Ascending aorta (tissue), 2 donors: ENCODE data around the gene NKX6-1. TPM values are rescaled to one million over a fixed set of nuclear protein-coding genes. Genes with fewer than 3 reads are reported as not detected.

ENCODE experiments used
- DNase-seq, 2 donors: peaks; one replicate each; pipeline ENCODE4 v3.0.0-alpha.2; 2019; ENCODE audit warnings: low spot score in 2 of 2
- H3K27ac ChIP-seq, 2 donors: fragments of 200-600 bp; sonication (generic); one replicate each; pipeline ENCODE4 v1.5.1; 2016 to 2017; ENCODE audit warnings: mild to moderate bottlenecking in 1 of 2
- H3K27me3 ChIP-seq: fragments of 200-600 bp; sonication (generic); one replicate; pipeline ENCODE4 v1.5.1; 2017
- H3K36me3 ChIP-seq, 2 donors: fragments of 200-600 bp; sonication (generic); one replicate each; pipeline ENCODE4 v1.5.1; 2016
- H3K4me1 ChIP-seq, 2 donors: fragments of 200-600 bp; sonication (generic); one replicate each; pipeline ENCODE4 v1.5.1; 2016 to 2017; ENCODE audit warnings: mild to moderate bottlenecking in 1 of 2
- H3K4me3 ChIP-seq, 2 donors: fragments of 200-600 bp; sonication (generic); one replicate each; pipeline ENCODE4 v1.5.1; 2016 to 2017; ENCODE audit warnings: mild to moderate bottlenecking in 1 of 2
- H3K9me3 ChIP-seq, 2 donors: fragments of 200-600 bp; sonication (generic); one replicate each; pipeline ENCODE4 v1.5.1; 2016
- intact Hi-C: fragments of 100-400 bp; cut with DNase I; formaldehyde crosslinking; loops from one replicate; pipeline ENCODE4 v1.15.1; 2023
- total RNA-seq: library from RNA; depleted of rRNA; stranded (reverse); fragments of >200 nt; gene quantifications from one replicate; pipeline ENCODE4 v1.1.0, GENCODE V29; 2016
- TF ChIP-seq, protein P1 (sequence below), 3 experiments: fragments of 200-600 bp in 2 of 3; fragments of 450-650 bp in 1 of 3; sonication (generic) in 2 of 3; IDR thresholded peaks; one replicate each; pipeline ENCODE4 v1.5.1; 2016 to 2019; ENCODE audit warnings: antibody characterized with exemption in 3 of 3, mild to moderate bottlenecking in 1 of 3, moderate library complexity in 1 of 3

NKX6-1 gene
- total RNA-seq, 1 donor from 2014 or later: not detected

DNA sequence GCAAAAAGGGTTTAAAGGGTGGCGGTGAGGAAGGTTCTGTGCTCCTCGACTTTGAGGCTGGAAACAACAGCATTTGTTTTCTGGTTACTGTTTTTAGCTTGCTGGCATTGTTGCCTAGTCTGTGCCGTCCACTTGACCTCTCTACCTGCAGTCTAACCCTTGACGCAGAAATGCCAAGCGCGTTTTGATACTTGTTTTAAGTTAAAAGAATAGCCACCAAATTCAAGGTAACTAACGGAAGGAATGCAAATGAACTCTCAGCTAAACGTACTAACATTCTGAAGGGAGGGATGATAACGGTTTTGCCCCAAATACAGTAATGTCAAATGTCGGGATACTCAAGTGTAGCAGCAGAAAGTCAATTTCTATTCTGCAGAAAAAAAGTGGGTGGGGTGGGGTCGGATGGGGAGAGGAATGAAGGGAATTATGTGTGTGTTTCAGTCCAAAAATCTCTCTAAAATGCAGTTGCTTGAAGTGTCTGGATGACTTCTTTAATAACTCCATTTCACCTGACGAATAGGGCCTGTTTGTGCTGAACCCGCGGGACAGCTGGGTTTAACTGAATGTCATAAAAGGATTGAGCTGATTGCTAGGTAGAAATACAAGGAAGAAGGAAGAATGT lies 3.4 kb upstream of the NKX6-1 start:
- TF ChIP-seq, protein P1, sequence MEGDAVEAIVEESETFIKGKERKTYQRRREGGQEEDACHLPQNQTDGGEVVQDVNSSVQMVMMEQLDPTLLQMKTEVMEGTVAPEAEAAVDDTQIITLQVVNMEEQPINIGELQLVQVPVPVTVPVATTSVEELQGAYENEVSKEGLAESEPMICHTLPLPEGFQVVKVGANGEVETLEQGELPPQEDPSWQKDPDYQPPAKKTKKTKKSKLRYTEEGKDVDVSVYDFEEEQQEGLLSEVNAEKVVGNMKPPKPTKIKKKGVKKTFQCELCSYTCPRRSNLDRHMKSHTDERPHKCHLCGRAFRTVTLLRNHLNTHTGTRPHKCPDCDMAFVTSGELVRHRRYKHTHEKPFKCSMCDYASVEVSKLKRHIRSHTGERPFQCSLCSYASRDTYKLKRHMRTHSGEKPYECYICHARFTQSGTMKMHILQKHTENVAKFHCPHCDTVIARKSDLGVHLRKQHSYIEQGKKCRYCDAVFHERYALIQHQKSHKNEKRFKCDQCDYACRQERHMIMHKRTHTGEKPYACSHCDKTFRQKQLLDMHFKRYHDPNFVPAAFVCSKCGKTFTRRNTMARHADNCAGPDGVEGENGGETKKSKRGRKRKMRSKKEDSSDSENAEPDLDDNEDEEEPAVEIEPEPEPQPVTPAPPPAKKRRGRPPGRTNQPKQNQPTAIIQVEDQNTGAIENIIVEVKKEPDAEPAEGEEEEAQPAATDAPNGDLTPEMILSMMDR (IDR thresholded peaks at IDR 0.05): no peak
- no peak for DNase-seq
- H3K36me3 ChIP-seq: no peaks in the 10 kb centered on the region
- H3K9me3 ChIP-seq: no peaks in the 10 kb centered on the region
- no peak overlapping the region for H3K4me3 ChIP-seq
- intact Hi-C loops: loop anchor here (10.0 kb wide), 1 partner anchor 858 kb away; no protein-coding TSS in a partner anchor
- no peak overlapping the region for H3K27ac ChIP-seq
- H3K27me3 ChIP-seq: peaks cover 25% of the 10 kb centered on the region
- H3K4me1 ChIP-seq: peaks cover 8 to 19% of the 10 kb centered on the region in 2 donors

- TF ChIP-seq, protein P1 (IDR thresholded peaks at IDR 0.05): no peak
- DNase-seq: no peak
- peaks cover 8 to 19% of the 10 kb centered on the region in 2 donors for H3K4me1 ChIP-seq
- no peak overlapping the region for H3K4me3 ChIP-seq
- no peaks in the 10 kb centered on the region for H3K9me3 ChIP-seq
- no peak overlapping the region for H3K27ac ChIP-seq
- H3K36me3 ChIP-seq: no peaks in the 10 kb centered on the region
- H3K27me3 ChIP-seq: peaks cover 25% of the 10 kb centered on the region
- intact Hi-C loops: loop anchor here (10.0 kb wide), 1 partner anchor 857 kb away; no protein-coding TSS in a partner anchor
Observed at GRCh38 chr4:84501721-84502267, 2.7 kb upstream of the NKX6-1 start.

GRCh38 chr4:84501202-84501503 lies 2.1 kb upstream of the NKX6-1 start:
- Histone ChIP-seq H3K9me3 (no peaks in the 10 kb centered on the region), H3K36me3 (no peaks in the 10 kb centered on the region), H3K27me3 (peaks cover 25% of the 10 kb centered on the region), H3K27ac (no peak overlapping the region), H3K4me3 (no peak overlapping the region), H3K4me1 (peaks cover 8 to 19% of the 10 kb centered on the region in 2 donors)
- no peak for DNase-seq
- intact Hi-C loops: loop anchor here (10.0 kb wide), 1 partner anchor 856 kb away; no protein-coding TSS in a partner anchor
- TF ChIP-seq, protein P1 (IDR thresholded peaks at IDR 0.05): no peak

DNA sequence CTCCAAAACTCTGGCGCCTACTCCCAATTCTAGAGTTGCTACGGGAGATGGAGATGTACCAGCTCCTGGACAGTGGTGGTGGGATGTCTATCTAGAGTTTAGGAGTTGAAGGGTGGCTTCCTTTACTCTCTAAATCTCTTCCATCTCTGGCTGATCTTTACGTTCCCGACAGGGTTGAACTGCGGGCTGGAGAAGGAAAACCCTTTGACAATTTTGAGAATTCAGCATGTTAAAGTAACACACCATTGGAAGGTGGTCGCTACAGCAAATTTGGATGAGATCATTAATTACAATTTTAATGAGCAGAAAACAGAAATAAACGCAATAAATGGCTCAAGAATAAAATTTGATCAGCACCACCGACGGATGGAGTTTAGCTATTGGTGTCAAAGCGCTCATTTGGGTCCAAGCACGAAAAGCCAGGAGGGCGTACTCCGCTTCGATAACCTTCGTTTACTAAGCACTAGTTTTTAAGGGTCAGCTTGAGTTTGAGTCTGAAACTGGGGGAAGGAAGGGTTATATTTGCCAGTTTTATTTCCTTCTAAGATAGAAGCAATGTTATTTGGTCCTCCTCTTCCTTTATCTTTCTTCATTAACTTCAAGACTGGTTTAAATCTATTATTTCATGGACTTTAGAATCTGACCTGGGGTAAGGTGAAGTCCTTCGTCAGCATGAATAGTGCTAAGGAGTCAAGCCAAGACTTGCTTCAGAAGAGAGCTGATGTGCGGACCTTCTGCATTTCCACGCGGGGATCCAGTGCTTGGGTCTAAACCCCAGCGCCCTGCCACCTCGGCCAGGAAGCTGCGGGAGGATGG lies 1.5 kb upstream of the NKX6-1 start:
- H3K27ac ChIP-seq: no peak overlapping the region
- peaks cover 8 to 19% of the 10 kb centered on the region in 2 donors for H3K4me1 ChIP-seq
- intact Hi-C loops: loop anchor here (10.0 kb wide), 1 partner anchor 856 kb away; no protein-coding TSS in a partner anchor
- no peaks in the 10 kb centered on the region for H3K9me3 ChIP-seq
- no peak overlapping the region for H3K4me3 ChIP-seq
- H3K36me3 ChIP-seq: no peaks in the 10 kb centered on the region
- H3K27me3 ChIP-seq: peaks cover 25% of the 10 kb centered on the region
- TF ChIP-seq, protein P1 (IDR thresholded peaks at IDR 0.05): no peak
- no peak for DNase-seq

GRCh38 chr4:84499624-84499982 lies 511 bp upstream of the NKX6-1 start:
- intact Hi-C loops: no loop called here
- H3K4me1 ChIP-seq: peaks cover 8 to 19% of the 10 kb centered on the region in 2 donors
- H3K36me3 ChIP-seq: no peaks in the 10 kb centered on the region

More at GRCh38 chr4:84499624-84499982, 511 bp upstream of the NKX6-1 start:
- TF ChIP-seq, protein P1 (IDR thresholded peaks at IDR 0.05): no peak
- no peak overlapping the region for H3K27ac ChIP-seq
- H3K4me3 ChIP-seq: peak overlapping the region; percentile 53 to 70
- no peaks in the 10 kb centered on the region for H3K9me3 ChIP-seq
- DNase-seq: no peak
- H3K27me3 ChIP-seq: peaks cover 25% of the 10 kb centered on the region
